Spleen (tissue), 7 donors: ENCODE results near the gene GPRIN2.
"Not testable (repeated sequence)": the region's sequence is repeated elsewhere in the genome, so short reads cannot be mapped to it uniquely, and the experiment has no call there.

Source experiments
- POLR2A ChIP-seq, 3 donors: fragments of 450-650 bp; IDR thresholded peaks; one replicate each; pipeline ENCODE4 v1.5.1; 2017; ENCODE audit warnings: antibody characterized with exemption in 3 of 3, mild to moderate bottlenecking in 1 of 3
- POLR2AphosphoS5 ChIP-seq, 3 donors: sonication (generic); formaldehyde crosslinking; IDR thresholded peaks; one replicate each; pipeline ENCODE4 v1.5.1; 2017; ENCODE audit warnings: antibody characterized with exemption in 3 of 3
- TF ChIP-seq, protein P1 (sequence below), 11 experiments: fragments of 200-600 bp in 7 of 11; fragments of 450-650 bp in 4 of 11; sonication (generic) in 4 of 11; IDR thresholded peaks in 8 of 11; conservative IDR thresholded peaks in 3 of 11; 1 replicate in 7 of 11; 2 replicates in 4 of 11; pipeline versions ENCODE4 v1.4.0 to v1.8.0; 2016 to 2021; ENCODE audit warnings: antibody characterized with exemption in 11 of 11, inconsistent platforms in 4 of 11, mild to moderate bottlenecking in 1 of 11
- donor health status: DM: no; HTN: no; CAD: no; lungs with moderate emphysema.
- donor health status: DM: no; HTN: no; CAD: no.
- donor health status: DM: no; HTN: no; CAD: no.

DNA sequence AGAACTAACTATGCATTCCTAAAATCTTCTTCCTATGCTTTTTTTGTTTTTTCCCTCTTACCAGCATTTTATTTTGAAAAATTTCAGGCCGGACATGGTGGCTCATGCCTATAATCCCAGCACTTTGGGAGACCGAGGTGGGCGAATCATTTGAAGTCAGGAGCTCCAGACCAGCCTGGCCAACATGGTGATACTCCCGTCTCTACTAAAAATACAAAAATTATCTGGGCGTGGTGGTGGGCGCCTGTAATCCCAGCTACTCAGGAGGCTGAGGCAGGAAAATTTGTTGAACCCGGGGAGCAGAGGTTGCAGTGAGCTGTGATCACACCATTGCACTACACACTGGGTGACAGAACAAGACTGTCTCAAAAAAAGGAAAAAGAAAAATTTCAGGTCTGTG, 26.7 kb downstream of the GPRIN2 start:
- TF ChIP-seq, protein P1, sequence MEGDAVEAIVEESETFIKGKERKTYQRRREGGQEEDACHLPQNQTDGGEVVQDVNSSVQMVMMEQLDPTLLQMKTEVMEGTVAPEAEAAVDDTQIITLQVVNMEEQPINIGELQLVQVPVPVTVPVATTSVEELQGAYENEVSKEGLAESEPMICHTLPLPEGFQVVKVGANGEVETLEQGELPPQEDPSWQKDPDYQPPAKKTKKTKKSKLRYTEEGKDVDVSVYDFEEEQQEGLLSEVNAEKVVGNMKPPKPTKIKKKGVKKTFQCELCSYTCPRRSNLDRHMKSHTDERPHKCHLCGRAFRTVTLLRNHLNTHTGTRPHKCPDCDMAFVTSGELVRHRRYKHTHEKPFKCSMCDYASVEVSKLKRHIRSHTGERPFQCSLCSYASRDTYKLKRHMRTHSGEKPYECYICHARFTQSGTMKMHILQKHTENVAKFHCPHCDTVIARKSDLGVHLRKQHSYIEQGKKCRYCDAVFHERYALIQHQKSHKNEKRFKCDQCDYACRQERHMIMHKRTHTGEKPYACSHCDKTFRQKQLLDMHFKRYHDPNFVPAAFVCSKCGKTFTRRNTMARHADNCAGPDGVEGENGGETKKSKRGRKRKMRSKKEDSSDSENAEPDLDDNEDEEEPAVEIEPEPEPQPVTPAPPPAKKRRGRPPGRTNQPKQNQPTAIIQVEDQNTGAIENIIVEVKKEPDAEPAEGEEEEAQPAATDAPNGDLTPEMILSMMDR (IDR thresholded peaks at IDR 0.05 in 8 of 11, conservative IDR thresholded peaks at IDR 0.05 in 3 of 11), result not testable (repeated sequence)
- not testable (repeated sequence) for TF ChIP-seq POLR2AphosphoS5, POLR2A (IDR thresholded peaks at IDR 0.05)
